T-helper 2 cell (primary cell): ENCODE measurements around the gene S100A14.
"Not testable (repeated sequence)": the region's sequence is repeated elsewhere in the genome, so short reads cannot be mapped to it uniquely, and the experiment has no call there.

Experiments used
- DNase-seq, 5 experiments: peaks; one replicate each; pipeline versions ENCODE4 v3.0.0 to v3.0.0-alpha.2; 2012 to 2022
- total RNA-seq, 2 donors: gene quantifications; one replicate each; lab custom pipeline; 2026; lab: John Stamatoyannopoulos, UW

S100A14 gene
- 0 reads per million in 2 donors for total RNA-seq

DNA sequence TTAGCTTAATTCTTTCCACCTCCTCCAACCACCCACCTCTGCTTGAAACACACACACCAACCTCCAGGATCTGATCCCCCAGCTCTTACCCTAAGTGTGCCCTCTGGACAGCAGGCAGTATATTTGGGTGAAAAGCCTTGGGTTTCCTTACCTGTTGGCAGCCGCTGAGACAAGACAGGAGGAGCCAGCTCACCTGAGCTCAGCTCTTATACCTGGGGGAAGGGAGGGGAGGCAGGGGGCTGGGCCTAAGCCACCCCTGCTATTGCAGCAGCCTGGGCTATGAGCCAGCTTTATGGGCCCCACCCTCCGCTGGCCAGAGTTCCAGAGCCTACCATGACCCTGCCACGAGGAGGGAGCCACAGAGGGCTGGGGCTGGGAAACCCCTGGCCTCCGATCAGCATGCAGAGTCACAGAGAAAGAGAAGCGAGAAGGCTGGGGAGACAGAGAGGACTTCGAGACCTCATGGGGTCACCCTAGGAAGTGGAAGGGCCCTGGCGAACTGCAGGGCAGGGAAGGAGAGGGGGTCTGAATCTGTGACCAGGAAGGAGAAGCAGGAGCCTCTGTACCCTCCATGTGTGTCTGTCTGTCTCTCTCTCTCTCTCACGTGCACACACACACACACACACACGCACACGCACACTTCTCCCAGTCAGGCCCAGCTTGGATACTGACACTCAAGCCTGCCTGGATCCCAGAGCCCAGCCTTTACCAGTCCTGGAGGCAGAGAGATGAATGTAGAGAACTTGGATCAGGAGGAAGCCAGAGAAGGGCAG is at the start of gene S100A14:
S100A14 (minus strand) TSS at position 182 of the 773 bp plus-strand sequence. CDS start 467 bp downstream, outside the sequence.
- DNase-seq = no peak

- DNase-seq = no peak
Observed at GRCh38 chr1:153663211-153663610, 47.1 kb upstream of the S100A14 start.

- no peak for DNase-seq
Observed at GRCh38 chr1:153662269-153662668, 46.1 kb upstream of the S100A14 start.

DNA sequence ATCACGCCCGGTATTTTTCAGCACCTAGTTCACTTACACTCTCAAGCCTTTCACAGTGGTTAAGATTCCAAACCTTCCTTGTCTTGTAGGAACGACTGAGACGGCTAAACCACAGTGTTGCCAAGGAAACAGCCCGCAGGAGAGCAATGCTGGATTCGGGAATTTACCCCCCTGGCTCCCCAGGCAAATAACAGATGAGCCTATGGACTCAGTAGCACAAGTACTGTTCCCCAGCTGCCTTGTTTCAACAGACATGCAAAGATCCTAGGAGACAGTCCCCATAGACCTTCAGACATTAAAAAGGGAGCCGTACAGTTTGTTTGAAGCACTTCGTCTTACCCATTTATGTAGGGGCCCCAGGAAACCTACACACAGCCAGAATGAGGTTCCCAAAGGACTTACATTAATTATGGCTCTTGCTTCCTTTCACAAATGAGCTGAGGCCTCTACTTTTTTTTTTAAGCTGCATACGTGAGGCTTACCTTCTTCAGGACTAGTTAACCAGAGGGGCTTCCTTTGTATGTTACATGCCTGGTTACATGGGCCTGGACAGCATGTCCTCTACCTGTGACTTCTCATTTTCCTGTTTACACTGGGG is 45.1 kb upstream of the S100A14 start:
- no peak for DNase-seq

GRCh38 chr1:153659656-153660055 is 43.5 kb upstream of the S100A14 start:
- no peak for DNase-seq

GRCh38 chr1:153659175-153659534 is 43.0 kb upstream of the S100A14 start:
- DNase-seq = no peak

DNA sequence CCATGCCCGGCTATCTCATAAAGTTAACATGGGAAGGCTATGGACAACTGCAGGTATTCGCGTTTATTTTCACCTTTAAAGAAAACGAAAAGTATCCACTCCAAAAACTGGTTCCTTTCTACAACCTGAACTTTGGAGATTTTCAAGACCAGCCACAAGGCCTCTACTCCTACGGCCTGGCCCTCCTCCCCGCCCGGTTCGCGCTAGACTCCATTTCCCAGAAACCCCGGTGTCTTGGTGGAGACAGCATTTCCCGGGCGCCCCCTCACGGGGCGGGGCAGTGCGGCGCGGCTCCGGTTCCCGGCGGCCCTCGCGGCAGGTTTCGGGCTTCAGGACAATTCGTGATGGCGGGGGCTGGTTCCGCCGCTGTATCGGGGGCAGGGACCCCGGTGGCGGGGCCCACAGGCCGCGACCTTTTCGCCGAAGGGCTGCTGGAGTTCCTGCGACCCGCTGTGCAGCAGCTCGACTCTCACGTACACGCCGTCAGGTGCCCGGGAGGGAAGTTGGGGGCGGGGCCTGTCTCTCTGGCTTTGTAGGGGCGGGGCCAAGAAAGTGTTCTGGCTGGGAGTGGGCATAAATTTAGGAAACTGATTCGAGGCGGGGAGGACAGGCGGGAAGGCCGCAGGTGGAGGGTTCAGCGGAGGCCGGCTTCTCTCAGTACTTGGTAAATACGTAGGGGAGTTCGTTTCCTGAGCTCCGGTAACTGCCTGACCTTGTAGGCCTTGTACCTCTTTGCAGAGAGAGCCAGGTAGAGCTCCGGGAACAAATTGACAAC is 42.5 kb upstream of the S100A14 start, which contains the start of gene SNAPIN:
SNAPIN (plus strand) TSS at position 304 of the 775 bp plus-strand sequence; CDS start at position 345, 41 bp downstream.
- DNase-seq = peak; percentile 74 to 94 (median 83)

DNA sequence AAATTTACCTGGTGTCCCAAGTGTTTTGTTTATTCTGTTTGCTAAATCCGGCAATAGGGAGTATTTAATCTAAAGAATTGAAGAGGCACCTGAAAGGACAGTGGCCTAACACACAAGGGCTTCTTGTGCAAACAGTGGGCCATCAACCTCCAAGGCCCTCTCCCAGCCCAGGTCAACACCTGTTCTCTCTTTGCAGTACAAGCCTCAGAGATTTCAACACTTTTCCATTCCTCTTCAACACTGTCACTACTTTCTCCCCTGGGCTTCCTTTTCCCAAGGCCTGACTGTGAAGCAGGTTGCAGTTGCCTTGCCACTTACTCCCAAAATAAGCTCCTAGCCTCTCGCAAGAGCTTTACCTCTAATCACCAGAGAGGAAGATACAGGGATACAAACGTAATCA is 39.2 kb upstream of the S100A14 start:
- no peak for DNase-seq

DNA sequence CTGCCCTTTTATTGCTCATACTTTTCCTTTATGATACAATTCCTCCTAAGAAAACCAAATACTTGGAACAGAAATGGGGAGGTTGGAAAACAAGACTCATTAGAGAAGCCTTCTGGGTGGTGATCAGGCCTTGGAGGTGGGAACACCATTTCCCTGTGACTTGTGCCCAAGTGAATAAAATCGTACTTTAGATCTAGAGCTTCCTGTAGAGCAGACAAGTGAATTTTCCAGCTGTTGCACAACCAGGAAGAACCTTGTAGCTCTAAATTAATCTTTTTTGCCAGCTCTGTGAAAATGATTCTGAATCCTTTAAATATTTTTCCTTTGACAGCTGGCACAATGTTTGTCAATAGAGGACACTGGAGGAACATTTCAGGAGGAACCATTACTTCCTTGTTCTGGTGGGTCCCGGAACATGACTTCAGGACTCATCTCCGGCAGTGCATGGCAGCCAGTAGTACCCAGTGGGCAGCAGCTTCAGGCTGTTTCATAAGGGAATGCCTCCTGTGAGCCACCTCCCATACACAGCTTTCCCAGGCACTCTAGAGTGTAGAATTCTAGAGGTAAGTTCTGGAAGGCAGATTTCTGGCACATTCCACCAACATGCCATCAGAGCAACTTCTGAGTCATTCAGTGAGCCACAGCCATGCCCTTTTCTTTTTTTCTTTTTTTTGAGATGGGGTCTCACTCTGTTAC is 36.8 kb upstream of the S100A14 start:
- DNase-seq = no peak

DNA sequence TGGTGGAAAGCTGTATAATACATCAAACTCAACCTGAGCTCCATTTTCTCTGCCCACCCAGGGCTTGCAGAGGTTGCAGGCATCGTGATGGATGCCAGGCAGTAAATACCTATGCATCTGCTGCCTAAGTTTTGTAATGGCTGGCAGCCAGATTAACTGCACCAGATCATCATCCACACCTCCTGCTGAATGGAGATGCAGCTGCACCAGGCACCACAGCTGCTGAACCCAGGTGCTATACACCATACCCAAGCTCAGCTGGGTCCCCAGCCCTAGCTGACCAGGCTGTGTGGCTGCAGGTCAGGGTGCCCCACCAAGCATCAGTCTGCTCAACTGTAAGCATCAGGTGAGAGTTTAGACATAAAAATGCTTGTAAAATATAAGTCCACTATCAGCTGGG is 35.6 kb upstream of the S100A14 start:
- DNase-seq = no peak

- no peak for DNase-seq
Observed at GRCh38 chr1:153649863-153650235, 33.7 kb upstream of the S100A14 start.

DNA sequence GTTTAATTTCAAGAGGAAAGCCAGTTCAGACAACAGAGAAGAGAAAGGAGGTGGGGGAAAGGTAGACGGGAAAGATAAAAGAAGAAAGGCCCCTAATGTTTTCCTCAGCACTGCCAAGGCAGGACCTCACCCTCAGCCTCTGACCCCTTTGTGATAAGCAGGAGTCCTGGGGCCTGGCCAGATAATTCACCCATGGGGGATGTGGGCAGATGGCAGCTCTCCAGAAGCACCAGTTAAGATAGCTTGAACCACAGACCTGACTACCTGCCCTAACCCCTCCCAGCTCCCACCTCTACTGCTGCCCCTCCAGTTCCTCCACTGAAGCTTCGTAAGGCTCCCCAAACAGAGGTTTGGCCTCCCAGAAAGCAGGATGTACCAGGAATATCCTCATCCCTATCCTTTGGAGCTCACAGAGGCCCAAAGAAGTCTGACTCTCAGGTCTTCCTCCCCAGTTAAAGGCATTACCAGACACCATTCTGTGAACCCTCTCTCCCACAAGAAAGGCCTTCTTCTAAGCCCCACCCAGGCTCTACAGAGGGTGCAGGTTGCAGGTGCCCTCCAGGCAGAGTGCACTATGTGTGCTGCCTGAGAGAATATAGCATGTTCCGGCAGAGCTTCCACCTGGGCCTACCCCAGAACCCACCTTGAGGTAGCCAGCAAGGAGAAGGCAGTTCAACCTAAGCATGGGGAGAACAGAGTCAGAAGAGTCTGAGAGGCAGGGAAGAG is 33.2 kb upstream of the S100A14 start:
- no peak for DNase-seq

GRCh38 chr1:153648000-153648643 is 32.0 kb upstream of the S100A14 start:
- DNase-seq = no peak

GRCh38 chr1:153647346-153647714 is 31.2 kb upstream of the S100A14 start:
- no peak for DNase-seq

- no peak for DNase-seq
Observed at GRCh38 chr1:153646672-153647345, 30.7 kb upstream of the S100A14 start.

GRCh38 chr1:153643816-153644215 is 27.7 kb upstream of the S100A14 start:
- no peak for DNase-seq

GRCh38 chr1:153643100-153643499 is 27.0 kb upstream of the S100A14 start:
- DNase-seq = no peak

GRCh38 chr1:153642161-153642560 is 26.0 kb upstream of the S100A14 start:
- no peak for DNase-seq

DNA sequence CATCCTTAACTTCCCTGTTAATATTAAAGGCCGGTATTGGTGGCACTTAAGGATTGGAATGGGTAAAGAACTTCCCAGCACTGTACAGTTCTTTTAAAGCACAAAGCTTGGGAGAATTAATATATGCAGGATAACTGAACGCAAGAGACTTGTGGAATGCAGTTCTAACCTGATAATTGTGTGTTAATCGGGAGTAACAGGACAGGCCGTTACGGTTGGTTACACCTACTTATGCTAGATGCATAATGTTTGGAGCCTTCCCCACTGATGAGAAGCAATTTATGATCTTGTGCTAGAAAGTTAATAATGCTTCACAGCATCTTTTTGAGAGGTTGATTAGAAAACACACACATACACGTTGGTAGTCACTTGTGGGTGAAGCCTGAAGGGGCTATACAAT is 24.7 kb upstream of the S100A14 start:
- DNase-seq = no peak

GRCh38 chr1:153640213-153640612 is 24.1 kb upstream of the S100A14 start:
- DNase-seq = not testable (repeated sequence)

GRCh38 chr1:153639280-153639679 is 23.2 kb upstream of the S100A14 start:
- no peak for DNase-seq
